ENCODE measurements around the gene ATXN3.
"Not testable (repeated sequence)": the region's sequence is repeated elsewhere in the genome, so short reads cannot be mapped to it uniquely, and the experiment has no call there.

ATXN3 gene

DNA sequence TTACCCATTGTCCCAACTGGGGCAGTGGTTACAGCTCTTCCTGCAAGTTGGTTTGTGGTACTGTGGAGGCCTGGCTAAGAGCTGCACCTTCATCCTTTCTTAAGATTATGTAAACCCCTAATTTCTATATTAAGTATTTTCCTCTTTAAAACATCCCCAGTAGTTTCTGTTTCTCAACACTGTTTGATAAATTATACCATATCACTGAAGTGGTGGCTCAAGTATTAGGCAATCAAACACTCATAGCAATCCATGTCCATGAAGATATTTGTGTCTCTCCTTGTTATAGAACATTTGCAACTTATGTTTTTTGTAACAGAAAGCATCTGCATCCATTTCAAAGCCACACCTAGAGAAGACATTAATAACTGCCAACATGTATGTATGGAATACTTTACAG, 31.8 kb downstream of the ATXN3 start:
- DNase-seq (ENCODE audit: extremely low read depth in 1 of 2, low read depth in 1 of 2) = no peak

DNA sequence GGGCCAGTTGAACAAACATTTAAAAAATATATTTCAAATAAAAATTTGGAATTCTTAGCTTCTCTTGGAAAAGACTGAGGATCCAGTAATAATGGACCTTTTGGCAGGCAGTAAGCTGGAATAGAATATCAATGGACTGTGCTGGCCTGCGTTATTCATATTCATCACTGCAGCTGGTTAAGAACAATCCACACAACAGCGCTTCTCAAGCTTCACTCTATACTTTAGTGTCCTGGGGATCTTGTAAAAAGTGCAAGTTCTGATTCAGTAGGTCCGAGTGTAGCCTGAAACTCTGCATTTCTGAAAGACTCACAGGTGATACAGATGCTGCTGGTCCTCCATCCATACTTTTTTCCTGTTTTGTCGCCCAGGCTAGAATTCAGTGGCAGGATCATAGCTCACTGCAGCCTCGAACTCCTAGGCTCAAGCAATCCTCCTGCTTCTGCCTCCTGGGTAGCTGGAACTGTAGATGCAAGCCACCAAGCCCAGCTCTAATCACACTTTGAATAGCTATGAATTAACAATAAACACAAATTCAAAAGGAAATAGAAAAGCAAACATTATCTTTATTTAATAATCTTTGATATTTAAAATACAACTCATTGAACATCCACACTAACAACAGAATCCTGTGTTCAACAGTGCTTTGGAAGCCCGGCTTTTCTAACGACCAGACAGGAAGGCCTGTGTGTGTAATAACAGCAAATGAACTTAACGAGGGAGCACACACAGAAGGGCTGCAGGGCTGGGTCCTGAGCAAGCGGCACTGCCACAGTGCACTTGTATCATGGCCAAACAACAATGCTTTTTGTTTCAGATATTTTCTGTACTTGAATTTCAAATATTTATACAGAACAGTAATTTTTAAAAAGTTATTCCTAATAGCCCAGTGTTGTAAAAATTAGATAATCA, 48.1 kb downstream of the ATXN3 start:
- DNase-seq (ENCODE audit: extremely low read depth in 1 of 2, low read depth in 1 of 2) = no peak

DNA sequence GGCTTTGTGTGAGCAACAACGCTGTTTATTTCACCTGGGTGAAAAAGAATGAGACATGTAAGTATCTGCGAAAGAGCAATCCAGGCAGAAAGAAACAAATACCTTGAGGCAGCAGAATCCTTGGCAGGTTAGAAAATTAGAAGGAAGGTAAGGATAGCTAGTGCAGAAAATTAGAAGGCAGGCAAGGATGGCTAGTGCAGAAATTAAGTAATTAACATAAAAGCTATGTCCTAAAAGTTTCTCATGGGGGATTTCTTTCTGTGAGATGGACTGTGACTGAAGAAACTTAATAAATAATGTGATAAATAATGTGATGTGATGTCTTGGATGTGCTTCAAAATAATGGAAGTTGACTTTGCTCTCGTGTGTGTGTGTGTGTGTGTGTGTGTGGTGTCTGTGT, 56.6 kb downstream of the ATXN3 start:
- DNase-seq (ENCODE audit: extremely low read depth in 1 of 2, low read depth in 1 of 2) = no peak

DNA sequence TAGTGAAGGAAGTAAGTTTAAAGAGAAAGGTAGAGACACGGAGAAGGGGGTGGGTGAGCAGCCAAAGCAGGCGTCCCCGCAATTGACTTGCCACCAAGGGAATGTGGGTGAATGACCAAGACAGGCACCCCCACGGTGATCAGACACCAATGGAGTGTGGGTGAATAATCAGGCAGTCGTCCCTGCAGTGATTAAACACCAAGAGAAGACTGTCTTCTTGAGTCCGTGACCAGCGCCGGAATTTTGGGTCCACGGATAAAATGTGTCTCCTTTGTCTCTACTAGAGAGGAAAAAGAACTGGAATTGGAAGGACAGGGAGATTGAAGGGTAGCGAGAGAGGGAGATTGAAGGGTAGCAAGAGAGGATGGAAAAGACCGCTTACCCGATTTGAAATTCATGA, 57.2 kb downstream of the ATXN3 start:
- not testable (repeated sequence) for DNase-seq (ENCODE audit: extremely low read depth in 1 of 2, low read depth in 1 of 2)

DNA sequence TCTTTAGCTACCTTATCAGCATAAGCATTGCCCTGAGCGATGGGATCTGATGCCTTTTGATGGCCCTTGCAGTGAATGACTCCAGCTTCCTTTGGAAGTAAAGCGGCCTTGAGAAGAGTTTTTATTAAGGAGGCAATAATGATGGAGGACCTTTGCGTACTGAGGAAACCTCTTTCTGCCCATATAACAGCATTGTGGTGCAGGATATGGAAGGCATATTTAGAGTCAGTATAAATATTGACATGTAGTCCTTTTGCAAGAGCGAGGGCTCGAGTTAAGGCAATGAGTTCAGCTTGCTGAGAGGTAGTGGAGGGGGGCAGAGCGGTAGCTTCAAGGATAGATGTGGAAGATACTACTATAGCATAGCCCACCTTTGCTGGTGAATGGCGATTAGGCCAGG, 60.5 kb downstream of the ATXN3 start:
- DNase-seq (ENCODE audit: extremely low read depth in 1 of 2, low read depth in 1 of 2) = not testable (repeated sequence)

DNA sequence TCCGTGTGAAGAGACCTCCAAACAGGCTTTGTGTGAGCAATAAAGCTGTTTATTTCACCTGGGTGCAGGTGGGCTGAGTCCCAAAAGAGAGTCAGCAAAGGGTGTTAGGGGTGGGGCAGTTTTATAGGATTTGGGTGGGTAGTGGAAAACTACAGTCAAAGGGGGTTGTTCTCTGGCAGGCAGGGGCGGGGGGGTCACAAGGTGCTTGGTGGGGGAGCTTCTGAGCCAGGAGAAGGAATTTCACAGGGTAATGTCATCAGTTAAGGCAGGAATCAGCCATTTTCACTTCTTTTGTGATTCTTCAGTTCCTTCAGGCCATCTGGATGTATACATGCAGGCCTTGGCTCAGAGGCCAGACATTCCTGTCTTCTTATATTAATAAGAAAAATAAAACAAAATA, 64.6 kb downstream of the ATXN3 start:
- not testable (repeated sequence) for DNase-seq (ENCODE audit: extremely low read depth in 1 of 2, low read depth in 1 of 2)

DNA sequence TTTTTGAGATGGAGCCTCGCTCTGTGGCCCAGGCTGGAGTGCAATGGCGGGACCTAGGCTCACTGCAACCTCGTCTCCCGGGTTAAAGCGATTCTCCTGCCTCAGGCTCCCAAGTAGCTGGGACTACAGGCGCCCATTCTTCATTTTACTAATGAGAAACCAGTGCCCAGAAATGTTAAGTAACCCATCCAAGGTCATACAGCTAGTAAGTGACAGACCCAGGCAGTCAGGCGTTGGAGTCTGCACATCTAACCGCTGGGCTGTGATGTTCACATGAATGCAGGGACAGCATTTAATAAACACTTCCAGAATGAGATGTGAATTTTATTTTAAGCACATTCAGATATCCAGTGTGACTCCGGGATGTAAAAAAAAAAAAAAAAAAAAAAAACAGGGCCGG, 65.2 kb downstream of the ATXN3 start:
- no peak for DNase-seq (ENCODE audit: extremely low read depth in 1 of 2, low read depth in 1 of 2)

DNA sequence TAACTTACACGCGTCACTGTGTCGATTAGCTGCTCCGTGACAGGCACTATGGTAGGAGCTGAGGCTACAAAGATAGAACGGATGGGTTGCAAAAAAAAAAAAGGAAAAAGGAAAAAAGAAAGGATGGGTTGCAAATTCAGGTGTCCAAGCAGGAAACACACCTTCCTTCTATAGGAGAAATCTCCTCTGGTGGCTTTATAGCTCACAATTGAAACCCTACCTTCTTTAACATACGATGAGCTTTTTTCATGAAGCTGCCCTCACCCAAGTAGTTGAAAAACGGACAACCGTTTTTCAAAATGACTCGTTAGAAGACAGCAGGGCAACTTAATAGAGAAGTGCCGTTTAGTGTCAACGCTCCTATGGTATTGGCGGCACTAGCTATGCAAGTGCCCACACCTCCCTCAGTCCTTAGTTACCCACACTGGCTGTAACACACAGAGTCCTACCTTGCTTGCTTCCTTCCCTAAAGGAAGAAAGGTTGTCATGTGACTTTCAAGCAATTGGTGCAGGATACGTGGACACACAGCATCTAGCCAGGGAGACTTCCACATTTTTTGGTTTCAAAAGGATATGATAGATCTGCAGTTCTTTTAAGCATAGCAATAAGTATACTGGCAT, 65.8 kb downstream of the ATXN3 start:
- DNase-seq (ENCODE audit: extremely low read depth in 1 of 2, low read depth in 1 of 2) = no peak

DNA sequence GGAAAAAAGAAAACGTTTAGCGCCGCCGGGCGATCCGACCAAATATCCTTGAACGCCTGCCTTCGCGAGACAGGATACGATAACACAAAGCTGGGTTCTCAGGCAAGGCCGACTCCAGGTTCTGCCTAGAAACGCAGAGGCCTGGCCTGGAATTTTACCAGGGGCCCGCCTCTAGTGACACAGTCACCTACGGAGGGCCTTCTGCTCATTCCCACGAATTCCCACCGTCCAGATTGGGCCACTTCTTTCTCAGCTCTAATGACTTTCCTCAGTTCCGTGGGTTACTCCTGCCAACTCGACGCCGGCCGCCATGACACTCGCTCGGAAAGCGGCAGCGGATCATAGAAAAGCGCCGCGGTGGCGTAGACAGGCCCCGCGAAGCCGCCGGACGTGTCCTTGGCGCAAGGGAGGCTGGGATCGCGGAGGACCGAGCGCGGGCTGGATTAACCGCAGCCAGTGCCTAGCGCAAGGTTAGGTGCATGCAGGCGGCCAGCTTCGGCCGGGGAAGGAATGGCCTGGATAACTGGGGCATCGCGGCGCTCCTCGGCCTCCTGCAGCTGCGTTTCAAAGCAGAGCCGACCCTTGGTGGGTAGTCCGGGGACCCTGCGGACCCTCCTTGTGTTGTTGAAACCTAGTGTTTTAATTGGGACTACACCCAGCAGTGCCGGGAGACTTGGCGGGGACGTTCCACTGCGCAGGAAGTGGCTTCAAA, 66.5 kb downstream of the ATXN3 start, which contains the start of gene TRIP11:
TSS of gene TRIP11 (minus strand) at position 341 of the 712 bp plus-strand sequence. CDS start 374 bp downstream, outside the sequence.
- DNase-seq (ENCODE audit: extremely low read depth in 1 of 2, low read depth in 1 of 2) = peak; percentile 88 to 92

DNA sequence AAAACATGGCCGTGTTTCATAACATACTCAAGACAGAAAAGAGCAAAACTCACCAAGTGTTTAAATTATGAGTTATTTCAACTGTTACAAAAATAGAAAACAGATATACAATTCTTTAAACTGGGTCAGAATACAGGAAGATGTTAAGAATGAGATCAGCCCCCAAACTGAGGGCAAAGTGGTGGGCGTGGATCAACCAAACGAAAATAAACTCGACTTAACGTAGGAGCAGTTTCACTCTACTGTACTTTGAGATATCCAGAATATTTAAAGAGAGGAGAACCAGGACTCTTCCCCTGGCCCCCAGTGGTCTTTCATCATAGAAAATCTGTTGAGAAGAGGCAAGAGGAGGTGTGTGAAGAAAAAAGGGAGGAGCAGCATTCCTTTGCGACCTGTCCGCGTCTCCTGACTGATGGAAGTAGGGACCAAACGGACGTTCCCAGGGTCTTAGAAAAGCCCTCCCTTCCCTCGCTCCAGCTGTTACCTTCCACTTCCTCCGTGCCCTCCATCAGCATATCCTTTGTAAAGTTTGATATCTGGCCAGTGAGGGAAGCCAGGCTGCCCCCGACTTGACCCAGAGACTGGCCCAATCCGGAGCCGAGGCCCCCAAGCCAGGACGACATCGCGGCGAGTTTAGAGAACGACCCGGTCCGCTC, 67.2 kb downstream of the ATXN3 start:
- DNase-seq (ENCODE audit: extremely low read depth in 1 of 2, low read depth in 1 of 2) = no peak

DNA sequence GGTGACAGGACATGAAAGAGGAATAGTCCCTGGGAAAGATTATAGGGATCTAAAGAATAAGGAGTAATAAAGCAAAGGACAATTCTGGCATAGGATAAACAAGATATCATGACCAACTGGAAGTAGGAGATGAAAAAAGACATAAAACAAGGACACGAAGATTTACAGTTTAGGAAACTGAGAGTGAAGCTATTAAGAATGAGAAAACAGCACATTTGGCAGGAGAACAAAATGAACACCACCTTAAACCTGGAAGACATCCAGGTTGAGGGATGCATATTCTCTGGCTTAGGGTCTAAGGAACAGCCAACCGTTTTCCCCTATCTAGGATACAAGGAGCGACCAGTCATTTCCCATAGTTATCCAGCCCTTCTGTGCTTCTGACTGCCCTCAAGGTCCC, 68.4 kb downstream of the ATXN3 start:
- DNase-seq (ENCODE audit: extremely low read depth in 1 of 2, low read depth in 1 of 2) = no peak

DNA sequence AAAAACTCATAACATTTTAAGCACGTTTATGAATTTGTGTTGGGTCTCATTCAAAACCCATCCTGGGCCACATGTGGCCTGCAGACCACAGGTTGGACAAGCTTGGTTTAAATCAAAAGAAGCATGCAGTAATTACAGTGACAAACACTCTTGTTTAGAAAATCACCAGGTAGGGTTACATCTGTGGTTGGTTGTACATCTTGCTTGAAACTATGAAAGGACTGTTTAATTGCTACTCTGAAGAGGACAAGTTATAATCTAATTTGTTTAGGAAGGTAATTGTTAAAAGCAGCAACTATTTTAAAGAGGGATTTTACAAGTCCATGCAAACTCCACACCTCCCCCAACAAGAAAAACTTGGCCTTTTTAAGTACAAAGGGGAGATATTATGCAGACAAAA, 70.5 kb downstream of the ATXN3 start:
- no peak for DNase-seq (ENCODE audit: extremely low read depth in 1 of 2, low read depth in 1 of 2)

DNA sequence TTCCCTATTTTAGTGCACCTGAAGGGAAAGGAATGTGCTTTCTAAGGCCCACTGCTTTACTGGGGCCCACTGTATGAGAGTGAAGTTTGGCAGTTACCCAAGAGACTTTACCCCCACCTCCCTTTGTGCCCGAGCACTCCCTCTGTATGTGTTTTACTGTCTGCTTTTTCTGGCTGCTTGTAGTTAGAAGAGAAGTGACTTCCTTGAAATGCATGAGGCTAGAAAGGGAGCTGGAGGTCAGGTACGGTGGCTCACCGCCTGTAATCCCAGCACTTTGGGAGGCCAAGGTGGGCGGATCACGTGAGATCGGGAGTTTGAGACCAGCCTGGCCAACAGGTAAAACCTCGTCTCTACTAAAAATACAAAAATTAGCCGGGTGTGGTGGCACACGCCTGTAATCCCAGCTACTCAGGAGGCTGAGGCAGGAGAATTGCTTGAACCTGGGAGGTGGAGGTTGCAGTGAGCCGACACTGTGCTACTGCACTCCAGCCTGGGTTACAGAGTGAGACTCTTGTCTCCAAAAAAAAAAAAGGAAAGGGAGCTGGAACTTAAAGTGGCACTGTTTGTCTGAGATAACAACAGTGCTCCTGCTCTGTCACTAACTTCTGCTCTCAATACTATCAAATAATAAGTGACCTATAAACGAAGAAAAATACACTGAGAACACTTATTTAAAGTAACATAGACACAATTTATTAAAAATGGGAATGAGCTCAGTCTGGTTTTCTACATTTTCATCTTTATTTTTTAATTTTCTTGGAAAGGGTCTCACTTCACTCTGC, 72.3 kb downstream of the ATXN3 start:
- no peak for DNase-seq (ENCODE audit: extremely low read depth in 1 of 2, low read depth in 1 of 2)

DNA sequence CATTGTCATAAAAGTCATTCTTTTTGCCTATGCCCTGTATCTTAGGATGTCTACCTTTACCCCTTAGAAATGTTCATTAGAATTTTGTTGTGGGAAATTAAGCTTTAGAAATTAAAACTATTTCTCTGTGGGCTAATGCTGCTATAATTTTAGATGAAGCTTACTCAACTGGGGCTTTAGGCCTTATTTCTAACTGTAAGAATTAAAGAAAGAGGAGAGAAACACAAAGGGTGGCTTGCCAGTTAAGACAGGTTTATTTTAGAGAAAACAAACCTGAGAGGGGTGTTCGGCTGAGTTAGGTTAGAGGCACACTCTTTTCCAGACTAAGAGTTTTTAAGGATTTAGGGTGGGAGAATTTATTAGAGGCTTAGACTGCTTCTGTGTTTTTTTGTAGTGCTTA, 72.9 kb downstream of the ATXN3 start:
- no peak for DNase-seq (ENCODE audit: extremely low read depth in 1 of 2, low read depth in 1 of 2)

DNA sequence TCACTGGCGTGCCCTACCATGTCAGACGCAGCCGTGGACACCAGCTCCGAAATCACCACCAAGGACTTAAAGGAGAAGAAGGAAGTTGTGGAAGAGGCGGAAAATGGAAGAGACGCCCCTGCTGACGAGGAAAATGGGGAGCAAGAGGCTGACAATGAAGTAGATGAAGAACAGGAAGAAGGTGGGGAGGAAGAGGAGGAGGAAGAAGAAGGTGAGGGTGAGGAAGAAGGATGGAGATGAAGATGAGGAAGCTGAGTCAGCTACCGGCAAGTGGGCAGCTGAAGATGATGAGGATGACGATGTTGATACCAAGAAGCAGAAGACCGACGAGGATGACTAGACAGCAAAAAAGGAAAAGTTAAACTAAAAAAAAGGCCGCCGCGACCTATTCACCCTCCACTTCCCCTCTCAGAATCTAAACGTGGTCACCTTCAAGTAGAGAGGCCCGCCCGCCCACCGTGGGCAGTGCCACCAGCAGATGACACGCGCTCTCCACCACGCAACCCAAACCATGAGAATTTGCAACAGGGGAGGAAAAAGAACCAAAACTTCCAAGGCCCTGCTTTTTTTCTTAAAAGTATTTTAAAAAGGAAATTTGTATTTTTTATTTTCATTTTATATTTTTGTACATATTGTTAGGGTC, 79.7 kb downstream of the ATXN3 start:
- DNase-seq (ENCODE audit: extremely low read depth in 1 of 2, low read depth in 1 of 2) = no peak

DNA sequence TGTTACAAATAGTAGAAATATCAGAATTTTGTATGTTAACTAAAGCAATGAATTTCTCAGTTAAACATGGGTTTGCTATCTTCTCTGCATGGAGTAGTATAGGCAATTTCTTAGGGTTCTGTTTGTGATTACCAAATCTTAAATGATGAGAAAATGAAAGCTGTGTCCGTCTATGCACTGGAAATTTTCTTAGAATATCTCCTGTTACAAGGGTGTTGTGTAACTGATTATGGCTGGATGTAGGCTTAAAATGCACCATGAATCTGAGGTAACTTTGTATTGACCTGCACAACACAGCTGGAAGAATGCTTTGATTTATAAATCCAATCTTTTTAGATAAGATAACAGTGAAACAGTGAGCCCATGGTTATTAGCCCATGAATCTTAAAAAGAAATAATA, 84.3 kb downstream of the ATXN3 start:
- no peak for DNase-seq (ENCODE audit: extremely low read depth in 1 of 2, low read depth in 1 of 2)

DNA sequence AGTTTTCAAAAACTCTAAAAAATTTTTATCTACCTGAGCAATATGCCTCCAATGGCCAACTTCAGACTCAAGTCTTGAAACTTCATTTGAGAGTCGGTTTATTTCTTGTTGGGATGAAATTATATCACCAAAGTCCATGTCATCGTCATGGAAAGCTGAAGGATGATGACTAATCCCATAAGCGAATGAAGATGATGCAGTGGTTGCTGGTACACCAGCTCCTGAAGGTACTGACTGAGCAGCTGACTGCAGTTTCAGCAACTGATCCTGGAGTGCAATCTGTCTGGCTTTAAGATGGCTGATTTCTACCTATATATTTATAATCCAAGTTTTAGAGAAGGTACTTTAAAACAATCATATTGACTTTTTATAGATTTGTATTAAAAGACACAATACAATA, 84.9 kb downstream of the ATXN3 start:
- DNase-seq (ENCODE audit: extremely low read depth in 1 of 2, low read depth in 1 of 2) = no peak

DNA sequence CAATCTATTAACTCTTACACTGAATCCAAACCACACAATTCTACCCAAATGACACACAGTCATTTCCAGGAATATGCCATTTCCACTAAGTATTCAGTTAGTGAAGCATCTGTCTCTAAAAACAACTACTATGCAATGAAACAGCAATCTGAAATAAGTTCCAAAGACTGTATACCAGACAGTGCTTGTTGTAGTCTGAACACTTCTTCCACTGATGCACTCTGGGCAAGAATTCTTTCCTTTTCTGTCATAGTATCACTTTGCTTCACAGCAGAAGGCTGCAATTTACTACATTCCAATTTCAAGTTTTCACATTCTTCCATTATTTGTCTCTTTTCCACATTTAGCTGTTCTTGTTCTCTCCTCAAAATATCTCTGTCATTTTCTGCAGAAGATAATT, 92.3 kb downstream of the ATXN3 start:
- no peak for DNase-seq (ENCODE audit: extremely low read depth in 1 of 2, low read depth in 1 of 2)

DNA sequence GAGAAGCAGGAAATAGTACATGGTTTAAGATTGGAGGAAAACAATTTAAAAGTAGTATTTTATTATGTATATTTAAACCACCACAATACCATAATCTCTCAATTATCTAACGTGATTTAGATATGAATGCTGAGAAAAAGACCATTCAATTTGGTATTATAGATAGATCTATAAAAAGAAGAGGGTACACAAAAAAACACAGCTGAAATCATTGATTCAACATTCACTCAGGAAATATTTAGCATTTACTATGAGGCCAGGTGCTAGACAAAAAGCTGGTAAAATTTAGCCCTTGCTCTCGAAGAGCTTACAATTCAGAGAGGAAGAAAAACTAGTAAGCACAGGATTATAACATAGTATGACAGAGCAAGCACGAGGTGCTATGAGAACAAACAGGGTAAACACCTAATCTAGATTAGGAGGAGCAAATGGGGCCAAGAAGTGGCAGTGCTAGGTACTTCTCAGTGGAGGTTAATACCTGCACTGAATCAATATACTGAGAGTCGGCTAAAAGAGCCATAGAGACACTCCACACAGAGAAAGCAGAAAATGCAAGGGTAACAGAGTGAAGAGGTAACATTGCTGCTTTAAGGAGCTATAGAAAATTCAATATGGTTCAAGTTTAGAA, 94.1 kb downstream of the ATXN3 start:
- DNase-seq (ENCODE audit: extremely low read depth in 1 of 2, low read depth in 1 of 2) = no peak
